GM12878 (cell line): Measurements from ENCODE around the gene TBC1D25. TPM values are rescaled to one million over a fixed set of nuclear protein-coding genes. Genes with fewer than 3 reads are reported as not detected.

Experiments used
- ATAC-seq: fragments of 200-7000 bp; cut with Tn5 transposase; 3 replicates; pipeline ENCODE4 v1.9.1; 2020; ENCODE audit warnings: mild to moderate bottlenecking, moderate library complexity
- BruUV-seq: library from RNA; stranded (reverse); fragments of 400-500 nt; replicated peaks from 2 replicates; lab custom pipeline; 2021; lab: Mats Ljungman, UMichigan
- CTCF ChIA-PET: fragments of 300-600 bp; sonication (Branson Sonifier 250); formaldehyde crosslinking; extraction: SDS; loops from one replicate; lab custom pipeline; 2021; ENCODE audit warnings: inconsistent platforms; lab: Yijun Ruan, JAX
- POLR2A ChIA-PET: fragments of 350-600 bp; formaldehyde crosslinking; extraction: SDS; loops from one replicate; lab custom pipeline; 2021; ENCODE audit warnings: inconsistent platforms; lab: Charles Lee
- RAD21 ChIA-PET: fragments of 300-600 bp; sonication (Branson Sonifier 250); formaldehyde crosslinking; loops from one replicate; lab custom pipeline; 2023; ENCODE audit warnings: antibody characterized with exemption; ENCODE audit not compliant: unreplicated experiment; lab: Charles Lee
- SMC1A ChIA-PET: fragments of 300-600 bp; sonication (Branson Sonifier 250); formaldehyde crosslinking; loops from one replicate; lab custom pipeline; 2023; ENCODE audit not compliant: unreplicated experiment, uncharacterized antibody; lab: Charles Lee
- DNase-seq: peaks from one replicate; pipeline ENCODE4 v3.0.0-alpha.2; 2011; ENCODE audit warnings: low read depth, low spot score
- FAIRE-seq: peaks from 3 replicates; lab custom pipeline; 2011; peaks lifted over from hg19 to GRCh38; lab: Jason Lieb, UNC
- H2AFZ ChIP-seq: 2 replicates; pipeline ENCODE4 v1.6.0; 2011; ENCODE audit warnings: low read depth, low read length, control low read depth; ENCODE audit not compliant: control insufficient read depth
- H3K27ac ChIP-seq: 2 replicates; pipeline ENCODE4 v1.5.1; 2011; ENCODE audit warnings: control low read depth; ENCODE audit not compliant: control insufficient read depth, insufficient read depth
- H3K27me3 ChIP-seq, 2 experiments: replicated peaks in 1 of 2; 2 replicates each; pipeline versions ENCODE4 v1.6.0 to v1.6.1; 2011; ENCODE audit warnings: low read length in 1 of 2; ENCODE audit not compliant: control insufficient read depth in 2 of 2, insufficient read depth in 2 of 2
- H3K36me3 ChIP-seq, 2 experiments: 2 replicates each; pipeline ENCODE4 v1.5.1; 2011; ENCODE audit warnings: low read length in 1 of 2; ENCODE audit not compliant: control insufficient read depth in 2 of 2, insufficient read depth in 2 of 2
- H3K4me1 ChIP-seq: 2 replicates; pipeline ENCODE4 v1.6.1; 2011; ENCODE audit warnings: mild to moderate bottlenecking, low read length, moderate library complexity, mixed read lengths; ENCODE audit not compliant: control insufficient read depth, insufficient read depth
- H3K4me2 ChIP-seq: 2 replicates; pipeline ENCODE4 v1.6.0; 2011; ENCODE audit warnings: control low read depth; ENCODE audit not compliant: control insufficient read depth, insufficient read depth
- H3K4me3 ChIP-seq: fragments of 200-600 bp; sonication (generic); 2 replicates; pipeline ENCODE4 v1.5.1; 2016
- H3K79me2 ChIP-seq: 2 replicates; pipeline ENCODE4 v1.6.0; 2011; ENCODE audit warnings: low read length; ENCODE audit not compliant: control insufficient read depth, insufficient read depth
- H3K9ac ChIP-seq: 2 replicates; pipeline ENCODE4 v1.8.0; 2011; ENCODE audit warnings: low read length, control low read depth, mixed read lengths; ENCODE audit not compliant: control insufficient read depth, insufficient read depth
- H3K9me3 ChIP-seq: replicated peaks from 3 replicates; pipeline ENCODE4 v1.5.1; 2011; ENCODE audit warnings: mild to moderate bottlenecking, low read length; ENCODE audit not compliant: control insufficient read depth, insufficient read depth
- H4K20me1 ChIP-seq: 2 replicates; pipeline ENCODE4 v1.6.0; 2011; ENCODE audit not compliant: control insufficient read depth, insufficient read depth
- ATF2 ChIP-seq: IDR thresholded peaks from 2 replicates; pipeline ENCODE4 v1.6.1; 2012; ENCODE audit warnings: low read length, inconsistent platforms
- EGR1 ChIP-seq, 2 experiments: IDR thresholded peaks; 1 replicate in 1 of 2; 2 replicates in 1 of 2; pipeline ENCODE4 v1.6.1; 2011 to 2012; ENCODE audit warnings: low read depth in 2 of 2, low read length in 2 of 2, borderline replicate concordance in 1 of 2, mild to moderate bottlenecking in 1 of 2, moderate library complexity in 1 of 2
- SPI1 ChIP-seq: IDR thresholded peaks from 2 replicates; pipeline ENCODE4 v1.6.1; 2011; ENCODE audit warnings: low read depth, mild to moderate bottlenecking, low read length, moderate library complexity, borderline replicate concordance; ENCODE audit not compliant: insufficient read depth
- WRNIP1 ChIP-seq: IDR thresholded peaks from 2 replicates; pipeline ENCODE4 v1.6.1; 2011; ENCODE audit warnings: low read depth, low read length, improper control_type of control experiment, borderline replicate concordance
- WGBS: methylation state at CpG from one replicate; pipeline ENCODE4 v1.1.6; 2016; ENCODE audit warnings: low lambda C conversion rate; ENCODE audit not compliant: insufficient replicate concordance, insufficient coverage; ENCODE audit errors: missing lambda C conversion rate; 5-methylcytosine and 5-hydroxymethylcytosine counted together
- in situ Hi-C: fragments of 300-500 bp; cut with MboI; formaldehyde crosslinking; loops from 9 replicates; pipeline ENCODE4 v1.14.3; 2018; ENCODE audit warnings: mixed read lengths
- intact Hi-C: fragments of 100-400 bp; cut with micrococcal nuclease; formaldehyde crosslinking; loops from one replicate; pipeline ENCODE4 v1.14.2; 2022; ENCODE audit not compliant: unreplicated experiment
- polyA plus RNA-seq, 11 experiments: library from polyadenylated mRNA; depleted of rRNA in 4 of 11; unstranded in 6 of 11; stranded (reverse) in 5 of 11; fragments of >200 nt; fragmentation: Nextera tagmentation in 4 of 11; fragmentation: Illumina TruSeq in 1 of 11; extraction: Ambion mirVana in 4 of 11; extraction: Trizol in 1 of 11; gene quantifications; 1 replicate in 1 of 11; 2 replicates in 10 of 11; pipeline versions ENCODE4 v1.2.1 to v1.2.3, GENCODE V29; 2011 to 2016; ENCODE audit warnings: inconsistent platforms in 2 of 11, missing spikeins in 2 of 11, low read depth in 1 of 11
- total RNA-seq, 4 experiments: library from RNA; depleted of rRNA in 3 of 4; stranded (reverse); fragments of >200 nt in 3 of 4; fragmentation: Illumina TruSeq in 1 of 4; extraction: Trizol in 1 of 4; gene quantifications; 2 replicates each; pipeline versions ENCODE4 v1.2.1 to v1.2.3, GENCODE V29; 2013 to 2021

The TBC1D25 gene
- total and polyA plus RNA-seq, 10 of the 15 experiments (the other 5 are each of a cell fraction or from before 2014, with no cell fraction given) = 0.79 to 17.3 (median 10.0) TPM

- Histone ChIP-seq H4K20me1 (no peaks in the 10 kb centered on the region), H3K4me2 (no peak overlapping the region), H3K9ac (no peak overlapping the region), H3K27me3 (no peaks in the 10 kb centered on the region), H3K36me3 (no peaks in the 10 kb centered on the region), H3K9me3 (no peaks in the 10 kb centered on the region), H3K79me2 (no peaks in the 10 kb centered on the region), H3K27ac (no peak overlapping the region), H3K4me3 (no peak overlapping the region), H3K4me1 (no peaks in the 10 kb centered on the region), H2AFZ (no peak overlapping the region)
- POLR2A ChIA-PET = interaction anchor here (0.6 to 1.2 kb wide), 3 partner anchors 22 to 542 kb away, joined by 3 to 6 read pairs (median 4); no protein-coding TSS in a partner anchor
- TF ChIP-seq WRNIP1 (no peak), SPI1 (peak; percentile 24; the same call in 1 of the 2 replicates), ATF2 (no peak), EGR1 (IDR thresholded peaks at IDR 0.05; ENCODE audit: borderline replicate concordance in 1 of 2, low read depth in 2 of 2, low read length in 2 of 2) (no peak)
- intact Hi-C loops = no loop called here
- SMC1A ChIA-PET = no interaction called here
- ATAC-seq (no peak), DNase-seq (no peak), FAIRE-seq (no peak)
- CTCF ChIA-PET = no interaction called here
- in situ Hi-C loops = no loop called here
- no TSS peak for BruUV-seq
- RAD21 ChIA-PET = no interaction called here
- WGBS = 70% methylated on average over 21 of the region's 21 CpGs
Measured at GRCh38 chrX:48590203-48591103, 50.9 kb downstream of the TBC1D25 start.
